Mesothelial cell of epicardium (in vitro differentiated cells): ENCODE data around the gene MTMR1. TPM values are rescaled to one million over a fixed set of nuclear protein-coding genes. Genes with fewer than 3 reads are reported as not detected.

Experiments used
- DNase-seq, 2 experiments: peaks; one replicate each; pipeline ENCODE4 v3.0.0; 2021; ENCODE audit warnings: low spot score in 2 of 2; ENCODE audit not compliant: unreplicated experiment in 2 of 2
- H3K27ac Mint-ChIP-seq: 2 replicates; pipeline ENCODE4 v1.8.0; 2021; ENCODE audit warnings: mixed read lengths
- H3K27me3 Mint-ChIP-seq: 2 replicates; pipeline ENCODE4 v1.8.0; 2021; ENCODE audit warnings: low read depth, mixed read lengths
- H3K36me3 Mint-ChIP-seq: 2 replicates; pipeline ENCODE4 v1.8.0; 2021; ENCODE audit warnings: mixed read lengths
- H3K4me1 Mint-ChIP-seq: 2 replicates; pipeline ENCODE4 v1.8.0; 2021; ENCODE audit warnings: mixed read lengths
- H3K4me3 Mint-ChIP-seq: 2 replicates; pipeline ENCODE4 v1.8.0; 2021; ENCODE audit warnings: mild to moderate bottlenecking, moderate library complexity, mixed read lengths
- H3K9me3 Mint-ChIP-seq: 2 replicates; pipeline ENCODE4 v1.8.0; 2021; ENCODE audit warnings: mixed read lengths
- CTCF ChIP-seq: fragments of 200-600 bp; sonication (generic); IDR thresholded peaks from one replicate; pipeline ENCODE4 v1.5.0; 2021; ENCODE audit warnings: antibody characterized with exemption; ENCODE audit not compliant: unreplicated experiment
- total RNA-seq: library from RNA; stranded (reverse); gene quantifications from 3 replicates; pipeline ENCODE4 v1.2.1, GENCODE V29; 2021

The MTMR1 gene
- total RNA-seq, 1 donor from 2014 or later: 38.1 TPM

- Mint-ChIP-seq H3K36me3 (peaks cover 20% of the 10 kb centered on the region), H3K4me3 (no peak overlapping the region), H3K27ac (no peak overlapping the region), H3K4me1 (no peaks in the 10 kb centered on the region), H3K9me3 (peaks cover 16% of the 10 kb centered on the region), H3K27me3 (no peaks in the 10 kb centered on the region)
- no peak for TF ChIP-seq CTCF
- DNase-seq: no peak
Measured at GRCh38 chrX:150730719-150731118, 37.5 kb downstream of the MTMR1 start.

GRCh38 chrX:150731795-150732194 is 38.6 kb downstream of the MTMR1 start:
- TF ChIP-seq CTCF: no peak
- no peak overlapping the region for H3K4me3 Mint-ChIP-seq
- DNase-seq: no peak
- H3K36me3 Mint-ChIP-seq: peaks cover 20% of the 10 kb centered on the region
- H3K4me1 Mint-ChIP-seq: no peaks in the 10 kb centered on the region
- H3K27me3 Mint-ChIP-seq: no peaks in the 10 kb centered on the region
- peaks cover 12% of the 10 kb centered on the region for H3K9me3 Mint-ChIP-seq
- no peak overlapping the region for H3K27ac Mint-ChIP-seq

- TF ChIP-seq CTCF: no peak
- no peak for DNase-seq
- H3K4me3 Mint-ChIP-seq: no peak overlapping the region
- no peaks in the 10 kb centered on the region for H3K27me3 Mint-ChIP-seq
- H3K4me1 Mint-ChIP-seq: no peaks in the 10 kb centered on the region
- peaks cover 40% of the 10 kb centered on the region for H3K36me3 Mint-ChIP-seq
- no peak overlapping the region for H3K27ac Mint-ChIP-seq
- peaks cover 34% of the 10 kb centered on the region for H3K9me3 Mint-ChIP-seq
Measured at GRCh38 chrX:150736475-150736874, 43.3 kb downstream of the MTMR1 start.

- Mint-ChIP-seq H3K36me3 (peaks cover 22% of the 10 kb centered on the region), H3K4me3 (no peak overlapping the region), H3K9me3 (peaks cover 12% of the 10 kb centered on the region), H3K27me3 (no peaks in the 10 kb centered on the region), H3K4me1 (no peaks in the 10 kb centered on the region), H3K27ac (no peak overlapping the region)
- no peak for DNase-seq
- TF ChIP-seq CTCF: no peak
Measured at GRCh38 chrX:150752124-150752523, 58.9 kb downstream of the MTMR1 start.

- Mint-ChIP-seq H3K27me3 (no peaks in the 10 kb centered on the region), H3K9me3 (peaks cover 15% of the 10 kb centered on the region), H3K36me3 (peaks cover 22% of the 10 kb centered on the region), H3K4me3 (no peak overlapping the region), H3K27ac (no peak overlapping the region), H3K4me1 (no peaks in the 10 kb centered on the region)
- DNase-seq: no peak
- TF ChIP-seq CTCF: no peak
Measured at GRCh38 chrX:150753357-150753756, 60.2 kb downstream of the MTMR1 start.

- Mint-ChIP-seq H3K4me3 (no peak overlapping the region), H3K9me3 (peaks cover 18% of the 10 kb centered on the region)
Measured at GRCh38 chrX:150753968-150754367, 60.8 kb downstream of the MTMR1 start.

More at GRCh38 chrX:150753968-150754367, 60.8 kb downstream of the MTMR1 start:
- Mint-ChIP-seq H3K27ac (no peak overlapping the region), H3K36me3 (peaks cover 26% of the 10 kb centered on the region), H3K27me3 (no peaks in the 10 kb centered on the region), H3K4me1 (no peaks in the 10 kb centered on the region)
- no peak for DNase-seq
- TF ChIP-seq CTCF: no peak
